NCI-H2081 (cell line): ENCODE results near the gene NFKBIB.
"Not testable (repeated sequence)": the region's sequence is repeated elsewhere in the genome, so short reads cannot be mapped to it uniquely, and the experiment has no call there.

Experiments used
- DNase-seq, 2 experiments: peaks; one replicate each; lab custom pipeline; 2025; lab: John Stamatoyannopoulos, UW

The NFKBIB gene

GRCh38 chr19:38875656-38876395 lies 23.9 kb upstream of the NFKBIB start:
- peak; percentile 13 to 44 for DNase-seq

DNA sequence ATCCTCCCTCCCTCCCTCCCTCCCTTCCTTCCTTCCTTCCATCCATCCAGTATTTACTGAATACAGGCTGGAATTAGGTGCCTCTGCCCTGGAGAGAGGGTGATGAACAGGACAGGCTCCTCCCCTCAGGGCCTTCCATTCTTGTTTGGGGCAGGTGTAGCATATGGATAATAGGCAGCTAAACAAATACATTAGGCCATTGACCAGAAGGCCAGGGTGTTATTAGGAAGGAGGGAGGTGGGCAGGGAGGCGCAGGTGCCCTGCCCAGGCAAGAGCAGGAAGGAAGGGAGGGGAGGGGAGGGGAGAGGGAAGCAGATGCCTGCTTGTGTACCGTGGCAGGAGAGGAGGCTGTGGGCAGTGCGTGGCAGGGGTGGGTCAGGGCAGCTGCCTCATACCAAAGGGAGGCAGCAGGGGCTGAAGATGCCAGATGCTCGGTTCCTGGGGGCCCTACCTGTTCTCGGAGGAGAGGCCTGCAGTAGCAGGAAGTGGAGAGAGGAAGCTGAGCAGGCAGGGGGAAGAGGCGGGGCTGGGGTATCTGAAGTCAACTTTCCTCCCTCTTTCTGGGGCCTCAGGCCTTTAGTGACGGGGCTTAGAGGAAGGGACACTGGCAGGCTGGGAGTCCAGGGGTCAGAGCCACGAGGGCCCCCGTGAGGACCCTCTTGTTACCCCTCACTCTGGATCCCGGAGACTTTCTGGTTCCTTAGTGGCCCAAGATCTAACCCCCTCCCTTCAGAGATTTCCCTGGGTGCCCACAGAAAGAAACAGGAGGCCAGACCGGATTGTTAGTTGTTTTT lies 21.8 kb upstream of the NFKBIB start, which contains the start of gene RINL:
Gene RINL, minus strand, starts transcription at position 495 of the 794 bp plus-strand sequence. CDS start 1,533 bp downstream, outside the sequence.
- peak; percentile 91 to 97 for DNase-seq

DNA sequence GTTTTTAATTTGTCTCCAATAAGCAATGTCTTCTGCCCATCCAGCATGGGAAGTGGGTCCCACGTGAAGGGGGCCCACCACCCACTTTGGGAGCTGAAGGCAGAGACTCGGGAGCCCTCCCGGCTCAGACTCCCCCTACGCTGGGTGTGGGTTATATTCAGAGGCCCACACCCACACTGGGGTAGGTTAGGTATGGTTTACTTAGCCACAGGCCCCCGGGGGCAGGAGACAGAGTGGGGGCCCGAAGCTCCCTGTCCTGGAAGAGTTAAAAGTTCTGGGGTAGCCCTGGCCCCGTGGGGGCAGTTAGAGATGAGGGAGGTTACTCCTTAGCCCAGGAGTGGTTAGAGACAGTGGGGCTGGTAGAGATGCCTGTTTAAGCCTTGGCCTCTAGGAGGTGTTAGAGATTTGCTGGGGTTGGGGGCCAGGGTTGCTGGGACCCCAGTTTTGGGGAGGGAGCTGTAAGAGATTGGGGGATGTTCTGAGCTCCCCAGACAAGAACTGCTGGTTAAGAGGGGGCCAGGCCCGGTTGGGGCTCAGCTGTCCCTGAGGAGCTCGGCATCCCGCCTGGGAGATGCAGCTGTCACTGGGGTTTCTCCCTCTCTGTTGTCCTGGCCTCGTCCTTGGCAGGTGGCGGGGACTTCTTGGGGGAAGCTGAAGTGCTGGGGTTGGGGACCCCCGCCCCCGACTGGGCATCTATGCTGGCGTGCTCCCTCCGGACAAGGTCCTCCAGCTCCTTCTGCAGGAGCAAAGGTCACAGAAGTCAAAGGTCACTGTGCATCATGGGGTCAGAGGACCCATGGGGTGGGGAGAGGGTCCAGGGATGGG lies 21.0 kb upstream of the NFKBIB start:
- DNase-seq: no peak

GRCh38 chr19:38879400-38879751 lies 20.4 kb upstream of the NFKBIB start:
- DNase-seq: no peak

- no peak for DNase-seq
Observed at GRCh38 chr19:38880076-38880881, 19.5 kb upstream of the NFKBIB start.

DNA sequence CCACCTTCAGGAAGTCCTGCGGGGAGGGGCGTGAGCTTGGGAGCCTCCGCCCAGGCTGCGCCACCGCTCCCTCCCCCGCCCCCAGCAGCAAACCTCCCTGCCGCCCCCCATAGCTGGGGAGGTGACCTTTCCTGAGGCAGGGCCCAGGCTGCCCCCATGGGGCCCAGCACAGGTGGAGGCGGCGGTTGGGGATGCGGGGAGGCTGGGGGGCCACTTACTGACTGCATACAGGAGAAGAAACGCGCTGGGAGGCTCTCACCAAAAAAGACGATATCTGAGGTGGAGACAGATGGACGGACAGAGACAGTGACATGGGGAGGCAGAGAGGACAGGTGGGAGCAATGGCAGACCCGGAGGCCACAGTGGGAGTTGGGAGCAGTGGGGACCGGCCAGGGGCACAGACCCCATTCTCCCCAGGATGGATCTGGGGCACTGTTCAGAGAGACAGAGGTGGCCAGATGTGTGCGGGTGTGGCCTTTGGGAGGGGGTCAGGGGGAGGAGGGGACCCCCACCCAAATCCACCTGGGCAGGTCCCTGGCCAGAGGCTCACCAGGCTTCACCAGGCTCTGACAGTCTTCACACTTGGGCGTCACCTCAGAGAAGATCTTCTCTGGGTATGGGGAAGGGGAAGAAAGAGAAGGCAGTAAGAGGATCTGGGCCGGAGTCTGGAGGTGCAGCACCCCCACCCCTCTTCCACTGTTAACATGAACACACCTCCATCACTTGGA lies 18.7 kb upstream of the NFKBIB start:
- DNase-seq: no peak

DNA sequence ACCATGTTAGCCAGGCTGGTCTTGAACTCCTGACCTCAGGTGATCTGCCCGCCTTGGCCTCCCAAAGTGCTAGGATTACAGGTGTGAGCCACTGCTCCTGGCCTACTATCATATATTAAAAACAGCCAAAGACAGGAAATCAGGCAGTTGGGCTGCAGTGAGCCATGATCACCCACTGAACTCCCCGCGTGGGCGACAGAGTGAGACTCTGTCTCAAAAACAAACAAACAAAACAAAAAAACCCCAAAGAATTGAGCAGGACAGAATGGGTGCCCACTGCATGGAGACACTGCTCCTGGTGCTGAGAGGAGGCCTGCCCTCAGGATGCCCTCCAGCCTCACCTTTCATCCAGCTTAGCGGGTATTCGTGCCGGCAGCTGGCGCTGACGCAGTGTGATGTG lies 16.5 kb upstream of the NFKBIB start:
- no peak for DNase-seq

- not testable (repeated sequence) for DNase-seq
Observed at GRCh38 chr19:38884691-38885090, 15.1 kb upstream of the NFKBIB start.

GRCh38 chr19:38888876-38889275 lies 10.9 kb upstream of the NFKBIB start:
- no peak for DNase-seq

DNA sequence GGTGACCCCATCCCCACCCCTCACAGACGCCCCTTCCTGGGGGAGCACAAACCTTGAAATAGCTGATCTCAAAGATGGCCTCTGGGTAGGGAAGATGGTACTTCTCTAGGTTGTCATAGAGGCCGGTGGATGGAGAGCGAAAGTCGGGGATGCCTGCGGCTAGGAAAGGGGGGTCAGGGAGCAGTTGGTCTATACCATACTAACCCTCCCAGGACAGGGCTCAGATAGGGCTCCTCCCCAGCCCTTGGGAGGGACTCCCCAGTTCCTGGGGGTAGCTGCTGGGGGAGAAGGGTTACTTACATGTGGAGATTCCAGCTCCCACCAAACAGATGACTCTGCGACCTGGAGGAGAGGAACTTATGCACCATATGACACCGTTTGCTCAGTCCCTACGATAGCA lies 10.0 kb upstream of the NFKBIB start:
- DNase-seq: no peak

- no peak for DNase-seq
Observed at GRCh38 chr19:38890686-38891085, 9.1 kb upstream of the NFKBIB start.

- no peak for DNase-seq
Observed at GRCh38 chr19:38891771-38892170, 8.0 kb upstream of the NFKBIB start.

DNA sequence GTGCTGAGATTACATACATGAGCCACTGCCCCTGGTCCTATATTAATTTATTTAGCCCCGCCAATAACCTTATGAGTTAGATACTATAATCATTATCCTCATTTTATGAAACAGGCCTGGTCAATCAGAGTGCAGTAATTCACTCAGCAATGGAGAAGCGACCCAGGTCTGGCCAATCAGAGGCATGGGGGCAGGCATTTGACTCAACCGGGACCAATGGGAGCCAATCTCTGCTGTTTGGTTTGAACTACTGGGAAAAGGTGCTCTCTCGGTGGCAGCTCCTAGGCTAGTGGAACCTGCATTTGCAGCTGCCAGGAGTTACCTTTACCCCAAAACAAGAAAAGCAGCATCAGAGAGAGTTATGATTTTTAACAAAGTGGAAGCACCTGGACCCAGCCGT lies 6.9 kb upstream of the NFKBIB start:
- DNase-seq: no peak

DNA sequence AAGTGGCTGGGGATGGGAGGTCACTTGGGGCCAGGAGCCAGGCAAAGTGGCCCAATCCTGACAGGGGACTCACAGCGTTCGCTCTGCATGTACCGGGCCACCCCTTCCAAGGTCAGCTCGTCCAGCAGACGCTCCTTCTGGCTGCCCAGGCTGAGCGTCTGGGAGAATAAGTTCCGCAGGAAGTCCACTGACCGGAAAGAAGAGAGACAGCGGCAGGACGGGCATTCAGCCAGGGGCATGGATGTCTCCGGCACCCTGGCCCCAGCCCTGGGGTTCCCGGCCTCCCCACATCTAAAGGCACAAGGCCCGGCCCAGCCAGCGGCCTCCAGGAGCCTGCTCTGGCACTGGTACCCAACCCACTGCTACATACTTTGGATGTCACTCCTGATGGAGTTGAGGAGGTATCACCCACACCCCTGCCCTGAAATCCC lies 6.4 kb upstream of the NFKBIB start:
- DNase-seq: no peak

- DNase-seq: no peak
Observed at GRCh38 chr19:38894968-38895367, 4.8 kb upstream of the NFKBIB start.

DNA sequence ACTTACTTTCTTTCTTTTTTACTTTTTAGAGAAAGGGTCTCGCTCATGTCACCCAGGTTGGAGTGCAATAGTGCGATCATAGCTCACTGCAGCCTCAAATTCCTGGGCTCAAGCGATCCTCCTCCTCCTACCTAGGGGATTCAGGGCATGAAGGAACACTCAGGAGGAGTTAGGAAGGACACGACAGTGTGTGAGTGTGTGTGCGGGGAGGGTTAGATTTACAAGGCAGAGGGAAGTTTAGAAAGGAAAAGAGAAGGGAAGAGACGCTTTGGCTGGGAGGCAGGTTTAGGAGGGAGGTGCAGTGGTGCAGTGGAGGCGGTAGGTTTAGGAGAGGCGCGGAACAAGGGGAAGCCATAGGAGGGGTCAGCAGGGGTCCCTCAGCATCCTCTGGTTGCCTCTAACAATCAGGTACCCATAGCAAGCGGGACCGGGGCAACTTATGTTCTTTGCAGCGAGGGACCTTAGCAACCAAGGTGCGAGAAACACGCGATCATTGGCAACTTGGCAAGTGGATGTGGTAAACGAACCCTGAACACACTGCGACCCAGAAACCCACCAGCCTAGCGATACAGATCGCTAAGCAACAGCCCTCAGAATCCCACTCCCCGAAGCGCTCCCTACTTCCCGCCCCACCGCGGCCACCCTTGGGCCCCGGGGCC lies 852 bp upstream of the NFKBIB start:
- no peak for DNase-seq

DNA sequence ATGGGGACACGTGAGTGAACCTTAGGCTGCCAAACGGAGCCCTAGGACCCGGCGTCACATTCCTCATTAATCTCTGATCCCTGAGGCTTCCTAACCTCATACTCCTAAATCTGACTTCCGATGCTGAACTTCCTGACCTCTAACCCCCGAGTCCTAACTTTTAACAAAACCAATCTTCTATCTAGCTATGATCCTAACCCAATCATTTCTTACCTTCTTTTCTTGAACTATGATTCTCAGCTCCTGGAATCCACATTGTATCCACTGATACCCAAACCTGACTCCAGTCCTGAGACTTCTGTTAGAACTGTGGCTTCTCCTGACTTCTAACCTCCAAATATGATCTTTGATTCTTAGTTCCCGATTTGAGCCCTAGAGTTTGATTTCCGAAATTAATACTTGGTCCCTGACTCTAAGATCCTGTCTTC lies 447 bp downstream of the NFKBIB start:
- DNase-seq: no peak

GRCh38 chr19:38900743-38901190 lies 998 bp downstream of the NFKBIB start:
- DNase-seq: no peak

- DNase-seq: no peak
Observed at GRCh38 chr19:38901683-38902082, 1.9 kb downstream of the NFKBIB start.
